GM23338 (cell line): Measurements from ENCODE around the gene CD44. TPM values are rescaled to one million over a fixed set of nuclear protein-coding genes. Genes with fewer than 3 reads are reported as not detected.

Experiments used
- ATAC-seq: fragments of 200-7000 bp; cut with Tn5 transposase; 3 replicates; pipeline ENCODE4 v1.9.1; 2020
- DNase-seq: peaks from one replicate; pipeline ENCODE4 v3.0.0-alpha.2; 2015; ENCODE audit warnings: low spot score
- H2AFZ ChIP-seq: fragments of 200-600 bp; sonication (generic); 2 replicates; pipeline ENCODE4 v1.8.0; 2016; ENCODE audit warnings: antibody characterized with exemption, mild to moderate bottlenecking, moderate library complexity
- H3F3A ChIP-seq: fragments of 200-600 bp; sonication (generic); replicated peaks from 2 replicates; pipeline ENCODE4 v1.8.0; 2017; ENCODE audit warnings: antibody characterized with exemption, mixed run types, low read depth
- H3K27ac ChIP-seq: fragments of 200-600 bp; sonication (generic); 2 replicates; pipeline ENCODE4 v1.6.1; 2016; ENCODE audit warnings: low read depth
- H3K27me3 ChIP-seq: fragments of 200-600 bp; sonication (generic); 2 replicates; pipeline ENCODE4 v1.8.0; 2016; ENCODE audit warnings: mild to moderate bottlenecking, mixed run types, moderate library complexity; ENCODE audit not compliant: insufficient read depth
- H3K36me3 ChIP-seq: fragments of 200-600 bp; sonication (generic); 2 replicates; pipeline ENCODE4 v1.8.0; 2016; ENCODE audit warnings: mild to moderate bottlenecking; ENCODE audit not compliant: insufficient read depth
- H3K4me1 ChIP-seq: fragments of 200-600 bp; sonication (generic); 2 replicates; pipeline ENCODE4 v1.8.0; 2016; ENCODE audit warnings: mild to moderate bottlenecking, moderate library complexity; ENCODE audit not compliant: insufficient read depth
- H3K4me2 ChIP-seq: fragments of 200-600 bp; sonication (generic); 2 replicates; pipeline ENCODE4 v1.7.1; 2017; ENCODE audit warnings: mixed run types
- H3K4me3 ChIP-seq: fragments of 200-600 bp; sonication (generic); 2 replicates; pipeline ENCODE4 v1.6.1; 2016; ENCODE audit warnings: mixed run types
- H3K79me2 ChIP-seq: fragments of 200-600 bp; sonication (generic); replicated peaks from 2 replicates; pipeline ENCODE4 v1.8.0; 2017; ENCODE audit warnings: mild to moderate bottlenecking; ENCODE audit not compliant: insufficient read depth
- H3K9me2 ChIP-seq: fragments of 200-600 bp; sonication (generic); 2 replicates; pipeline ENCODE4 v1.8.0; 2017; ENCODE audit not compliant: insufficient read depth
- H4K20me1 ChIP-seq: fragments of 200-600 bp; sonication (generic); replicated peaks from 2 replicates; pipeline ENCODE4 v1.8.0; 2017; ENCODE audit warnings: mild to moderate bottlenecking; ENCODE audit not compliant: insufficient read depth
- H3K27ac Mint-ChIP-seq: 2 replicates; pipeline ENCODE4 v1.8.0; 2020; ENCODE audit warnings: inconsistent platforms, mild to moderate bottlenecking, moderate library complexity, mixed read lengths
- H3K27me3 Mint-ChIP-seq: 3 replicates; pipeline ENCODE4 v1.8.0; 2022; ENCODE audit warnings: low read depth, mild to moderate bottlenecking, moderate library complexity, mixed read lengths, inconsistent platforms; ENCODE audit not compliant: insufficient read depth, poor library complexity
- H3K36me3 Mint-ChIP-seq: 3 replicates; pipeline ENCODE4 v1.8.0; 2021; ENCODE audit warnings: low read depth, mild to moderate bottlenecking, inconsistent platforms, moderate library complexity, mixed read lengths
- H3K4me1 Mint-ChIP-seq: 3 replicates; pipeline ENCODE4 v1.8.0; 2020; ENCODE audit warnings: mild to moderate bottlenecking, inconsistent platforms, mixed read lengths
- H3K4me3 Mint-ChIP-seq: 3 replicates; pipeline ENCODE4 v1.8.0; 2021; ENCODE audit warnings: moderate library complexity, mild to moderate bottlenecking, inconsistent platforms, mixed read lengths
- H3K9me3 Mint-ChIP-seq: 3 replicates; pipeline ENCODE4 v1.8.0; 2020; ENCODE audit warnings: moderate library complexity, mild to moderate bottlenecking, inconsistent platforms, mixed read lengths
- EZH2 ChIP-seq: fragments of 200-600 bp; sonication (generic); IDR thresholded peaks from one replicate; pipeline ENCODE4 v1.8.0; 2017; ENCODE audit warnings: antibody characterized with exemption, mild to moderate bottlenecking, low read depth; ENCODE audit not compliant: unreplicated experiment
- JUNB ChIP-seq: IDR thresholded peaks from one replicate; pipeline ENCODE4 v1.6.1; 2016; ENCODE audit warnings: antibody characterized with exemption; ENCODE audit not compliant: unreplicated experiment
- NANOG ChIP-seq: IDR thresholded peaks from 2 replicates; pipeline ENCODE4 v1.6.1; 2016; ENCODE audit warnings: antibody characterized with exemption, borderline replicate concordance
- POLR2AphosphoS5 ChIP-seq: IDR thresholded peaks from 2 replicates; pipeline ENCODE4 v1.6.1; 2016; ENCODE audit warnings: antibody characterized with exemption, low read depth
- STAT1 ChIP-seq: IDR thresholded peaks from one replicate; pipeline ENCODE4 v1.6.1; 2016; ENCODE audit warnings: antibody characterized with exemption; ENCODE audit not compliant: unreplicated experiment
- ZNF114 ChIP-seq: fragments of 250-450 bp; sonication (Bioruptor Pico); IDR thresholded peaks from 2 replicates; pipeline ENCODE4 v1.5.0; 2020; ENCODE audit warnings: mild to moderate bottlenecking, moderate library complexity
- ZNF331 ChIP-seq: fragments of 250-450 bp; sonication (Bioruptor Pico); IDR thresholded peaks from 2 replicates; pipeline ENCODE4 v1.5.0; 2020; ENCODE audit warnings: low read depth, mild to moderate bottlenecking, moderate library complexity
- polyA plus RNA-seq: library from polyadenylated mRNA; unstranded; fragments of >200 nt; fragmentation: Nextera tagmentation; extraction: Ambion mirVana; gene quantifications from 2 replicates; pipeline ENCODE4 v1.2.1, GENCODE V29; 2016
- total RNA-seq: library from RNA; depleted of rRNA; stranded (reverse); fragments of >200 nt; shearing (Covaris generic); gene quantifications from 2 replicates; pipeline ENCODE4 v1.2.3, GENCODE V29; 2014
- TF ChIP-seq, protein P1 (sequence below): IDR thresholded peaks from 2 replicates; pipeline ENCODE4 v1.6.1; 2016; ENCODE audit warnings: antibody characterized with exemption
- TF ChIP-seq, protein P2 (sequence below): IDR thresholded peaks from one replicate; pipeline ENCODE4 v1.6.1; 2018; ENCODE audit warnings: antibody characterized with exemption; ENCODE audit not compliant: unreplicated experiment
- TF ChIP-seq, protein P3 (sequence below), 2 experiments: fragments of 200-600 bp in 1 of 2; sonication (generic) in 1 of 2; conservative IDR thresholded peaks; 2 replicates each; pipeline versions ENCODE4 v1.5.1 to v1.6.1; 2016 to 2017; ENCODE audit warnings: antibody characterized with exemption in 2 of 2, low read depth in 2 of 2, mild to moderate bottlenecking in 2 of 2, moderate library complexity in 1 of 2

Gene CD44
- total and polyA plus RNA-seq, 2 experiments from 2014 or later: 4.0 to 10.1 TPM

DNA sequence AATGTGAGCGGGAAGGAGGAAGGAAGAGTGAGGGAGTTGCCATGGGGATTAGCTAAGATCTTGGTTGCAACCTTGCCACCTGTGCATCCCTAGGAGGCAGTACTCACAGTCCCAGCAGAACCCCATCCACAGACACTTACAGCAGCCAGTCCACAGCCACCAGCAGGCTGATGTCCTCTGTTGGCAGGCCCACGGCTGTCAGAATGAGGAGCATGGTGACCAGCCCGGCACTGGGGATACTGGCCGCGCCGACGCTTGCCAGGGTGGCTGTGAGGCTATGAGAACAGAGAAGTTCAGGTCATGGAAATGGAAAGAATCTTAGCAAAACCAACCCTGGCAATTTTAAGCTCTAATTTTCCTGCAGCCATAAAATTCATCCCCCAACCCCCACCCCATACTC, 141.8 kb downstream of the CD44 start (continued):
- TF ChIP-seq, protein P1, sequence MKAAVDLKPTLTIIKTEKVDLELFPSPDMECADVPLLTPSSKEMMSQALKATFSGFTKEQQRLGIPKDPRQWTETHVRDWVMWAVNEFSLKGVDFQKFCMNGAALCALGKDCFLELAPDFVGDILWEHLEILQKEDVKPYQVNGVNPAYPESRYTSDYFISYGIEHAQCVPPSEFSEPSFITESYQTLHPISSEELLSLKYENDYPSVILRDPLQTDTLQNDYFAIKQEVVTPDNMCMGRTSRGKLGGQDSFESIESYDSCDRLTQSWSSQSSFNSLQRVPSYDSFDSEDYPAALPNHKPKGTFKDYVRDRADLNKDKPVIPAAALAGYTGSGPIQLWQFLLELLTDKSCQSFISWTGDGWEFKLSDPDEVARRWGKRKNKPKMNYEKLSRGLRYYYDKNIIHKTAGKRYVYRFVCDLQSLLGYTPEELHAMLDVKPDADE: no peak
- TF ChIP-seq, protein P2, sequence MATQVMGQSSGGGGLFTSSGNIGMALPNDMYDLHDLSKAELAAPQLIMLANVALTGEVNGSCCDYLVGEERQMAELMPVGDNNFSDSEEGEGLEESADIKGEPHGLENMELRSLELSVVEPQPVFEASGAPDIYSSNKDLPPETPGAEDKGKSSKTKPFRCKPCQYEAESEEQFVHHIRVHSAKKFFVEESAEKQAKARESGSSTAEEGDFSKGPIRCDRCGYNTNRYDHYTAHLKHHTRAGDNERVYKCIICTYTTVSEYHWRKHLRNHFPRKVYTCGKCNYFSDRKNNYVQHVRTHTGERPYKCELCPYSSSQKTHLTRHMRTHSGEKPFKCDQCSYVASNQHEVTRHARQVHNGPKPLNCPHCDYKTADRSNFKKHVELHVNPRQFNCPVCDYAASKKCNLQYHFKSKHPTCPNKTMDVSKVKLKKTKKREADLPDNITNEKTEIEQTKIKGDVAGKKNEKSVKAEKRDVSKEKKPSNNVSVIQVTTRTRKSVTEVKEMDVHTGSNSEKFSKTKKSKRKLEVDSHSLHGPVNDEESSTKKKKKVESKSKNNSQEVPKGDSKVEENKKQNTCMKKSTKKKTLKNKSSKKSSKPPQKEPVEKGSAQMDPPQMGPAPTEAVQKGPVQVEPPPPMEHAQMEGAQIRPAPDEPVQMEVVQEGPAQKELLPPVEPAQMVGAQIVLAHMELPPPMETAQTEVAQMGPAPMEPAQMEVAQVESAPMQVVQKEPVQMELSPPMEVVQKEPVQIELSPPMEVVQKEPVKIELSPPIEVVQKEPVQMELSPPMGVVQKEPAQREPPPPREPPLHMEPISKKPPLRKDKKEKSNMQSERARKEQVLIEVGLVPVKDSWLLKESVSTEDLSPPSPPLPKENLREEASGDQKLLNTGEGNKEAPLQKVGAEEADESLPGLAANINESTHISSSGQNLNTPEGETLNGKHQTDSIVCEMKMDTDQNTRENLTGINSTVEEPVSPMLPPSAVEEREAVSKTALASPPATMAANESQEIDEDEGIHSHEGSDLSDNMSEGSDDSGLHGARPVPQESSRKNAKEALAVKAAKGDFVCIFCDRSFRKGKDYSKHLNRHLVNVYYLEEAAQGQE: no peak
- no peak for TF ChIP-seq STAT1
- no peak for TF ChIP-seq EZH2
- TF ChIP-seq NANOG: no peak
- TF ChIP-seq JUNB: no peak
- TF ChIP-seq POLR2AphosphoS5: no peak

DNA sequence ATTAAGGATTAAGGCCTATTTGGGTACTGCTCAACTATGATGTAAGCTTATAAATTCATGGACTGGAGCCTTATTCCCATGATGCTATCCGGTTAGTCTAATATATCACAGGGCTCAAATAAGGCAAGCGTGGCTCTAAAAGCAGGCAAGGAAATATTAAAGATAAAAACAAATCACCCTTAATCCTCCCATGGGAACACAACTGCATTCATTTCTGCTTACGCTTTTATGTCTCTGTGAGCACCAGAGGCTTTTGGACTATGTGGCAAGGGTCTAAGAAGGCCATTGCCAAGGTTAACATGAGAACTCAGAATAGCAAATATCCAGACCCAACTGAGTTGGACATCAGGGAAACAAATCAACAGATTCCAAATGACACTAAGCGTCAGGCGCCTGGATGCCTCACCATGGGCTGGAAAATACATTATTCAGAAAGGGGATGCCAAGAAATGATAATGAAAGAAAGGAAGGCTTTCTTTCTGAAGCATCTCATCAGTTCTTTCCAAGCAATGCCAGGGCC, 142.3 kb downstream of the CD44 start:
- Histone ChIP-seq H3K4me2 (no peak overlapping the region), H3F3A (no peaks in the 10 kb centered on the region), H3K79me2 (no peaks in the 10 kb centered on the region), H3K27ac (no peak overlapping the region), H2AFZ (no peak overlapping the region), H3K27me3 (no peaks in the 10 kb centered on the region), H3K36me3 (no peaks in the 10 kb centered on the region), H3K4me3 (no peak overlapping the region), H3K9me2 (no peaks in the 10 kb centered on the region), H3K4me1 (no peaks in the 10 kb centered on the region), H4K20me1 (no peaks in the 10 kb centered on the region)
- Mint-ChIP-seq H3K9me3 (no peaks in the 10 kb centered on the region), H3K4me3 (no peak overlapping the region), H3K27ac (no peak overlapping the region), H3K36me3 (no peaks in the 10 kb centered on the region), H3K4me1 (no peaks in the 10 kb centered on the region), H3K27me3 (no peaks in the 10 kb centered on the region)
- TF ChIP-seq, protein P1: no peak
- no peak for TF ChIP-seq ZNF114 (CRISPR knock-in tag)
- no peak for TF ChIP-seq POLR2AphosphoS5
- TF ChIP-seq JUNB: no peak
- TF ChIP-seq, protein P3, sequence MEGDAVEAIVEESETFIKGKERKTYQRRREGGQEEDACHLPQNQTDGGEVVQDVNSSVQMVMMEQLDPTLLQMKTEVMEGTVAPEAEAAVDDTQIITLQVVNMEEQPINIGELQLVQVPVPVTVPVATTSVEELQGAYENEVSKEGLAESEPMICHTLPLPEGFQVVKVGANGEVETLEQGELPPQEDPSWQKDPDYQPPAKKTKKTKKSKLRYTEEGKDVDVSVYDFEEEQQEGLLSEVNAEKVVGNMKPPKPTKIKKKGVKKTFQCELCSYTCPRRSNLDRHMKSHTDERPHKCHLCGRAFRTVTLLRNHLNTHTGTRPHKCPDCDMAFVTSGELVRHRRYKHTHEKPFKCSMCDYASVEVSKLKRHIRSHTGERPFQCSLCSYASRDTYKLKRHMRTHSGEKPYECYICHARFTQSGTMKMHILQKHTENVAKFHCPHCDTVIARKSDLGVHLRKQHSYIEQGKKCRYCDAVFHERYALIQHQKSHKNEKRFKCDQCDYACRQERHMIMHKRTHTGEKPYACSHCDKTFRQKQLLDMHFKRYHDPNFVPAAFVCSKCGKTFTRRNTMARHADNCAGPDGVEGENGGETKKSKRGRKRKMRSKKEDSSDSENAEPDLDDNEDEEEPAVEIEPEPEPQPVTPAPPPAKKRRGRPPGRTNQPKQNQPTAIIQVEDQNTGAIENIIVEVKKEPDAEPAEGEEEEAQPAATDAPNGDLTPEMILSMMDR (conservative IDR thresholded peaks at IDR 0.05; ENCODE audit: low read depth in 2 of 2): no peak
- no peak for TF ChIP-seq ZNF331 (CRISPR knock-in tag)
- TF ChIP-seq, protein P2: no peak
- ATAC-seq (no peak), DNase-seq (no peak)
